ENCODE results near the gene DDX54. TPM values are rescaled to one million over a fixed set of nuclear protein-coding genes. Genes with fewer than 3 reads are reported as not detected.

DDX54 gene
- total RNA-seq, 1 experiment from 2014 or later: 101 TPM

GRCh38 chr12:113233967-113234366, 48.7 kb upstream of the DDX54 start:
- TF ChIP-seq POLR2AphosphoS5 (IDR thresholded peaks at IDR 0.05; ENCODE audit: low read depth, low read length): no peak
- TF ChIP-seq, protein P1, sequence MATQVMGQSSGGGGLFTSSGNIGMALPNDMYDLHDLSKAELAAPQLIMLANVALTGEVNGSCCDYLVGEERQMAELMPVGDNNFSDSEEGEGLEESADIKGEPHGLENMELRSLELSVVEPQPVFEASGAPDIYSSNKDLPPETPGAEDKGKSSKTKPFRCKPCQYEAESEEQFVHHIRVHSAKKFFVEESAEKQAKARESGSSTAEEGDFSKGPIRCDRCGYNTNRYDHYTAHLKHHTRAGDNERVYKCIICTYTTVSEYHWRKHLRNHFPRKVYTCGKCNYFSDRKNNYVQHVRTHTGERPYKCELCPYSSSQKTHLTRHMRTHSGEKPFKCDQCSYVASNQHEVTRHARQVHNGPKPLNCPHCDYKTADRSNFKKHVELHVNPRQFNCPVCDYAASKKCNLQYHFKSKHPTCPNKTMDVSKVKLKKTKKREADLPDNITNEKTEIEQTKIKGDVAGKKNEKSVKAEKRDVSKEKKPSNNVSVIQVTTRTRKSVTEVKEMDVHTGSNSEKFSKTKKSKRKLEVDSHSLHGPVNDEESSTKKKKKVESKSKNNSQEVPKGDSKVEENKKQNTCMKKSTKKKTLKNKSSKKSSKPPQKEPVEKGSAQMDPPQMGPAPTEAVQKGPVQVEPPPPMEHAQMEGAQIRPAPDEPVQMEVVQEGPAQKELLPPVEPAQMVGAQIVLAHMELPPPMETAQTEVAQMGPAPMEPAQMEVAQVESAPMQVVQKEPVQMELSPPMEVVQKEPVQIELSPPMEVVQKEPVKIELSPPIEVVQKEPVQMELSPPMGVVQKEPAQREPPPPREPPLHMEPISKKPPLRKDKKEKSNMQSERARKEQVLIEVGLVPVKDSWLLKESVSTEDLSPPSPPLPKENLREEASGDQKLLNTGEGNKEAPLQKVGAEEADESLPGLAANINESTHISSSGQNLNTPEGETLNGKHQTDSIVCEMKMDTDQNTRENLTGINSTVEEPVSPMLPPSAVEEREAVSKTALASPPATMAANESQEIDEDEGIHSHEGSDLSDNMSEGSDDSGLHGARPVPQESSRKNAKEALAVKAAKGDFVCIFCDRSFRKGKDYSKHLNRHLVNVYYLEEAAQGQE (IDR thresholded peaks at IDR 0.05; ENCODE audit: insufficient read depth in 1 of 2, low read depth in 2 of 2, low read length in 1 of 2): no peak
- no peak for TF ChIP-seq TCF7L2 (IDR thresholded peaks at IDR 0.05; ENCODE audit: low read depth, low read length)
- no peak for TF ChIP-seq CTCF (IDR thresholded peaks at IDR 0.05)
- TF ChIP-seq SIN3A (IDR thresholded peaks at IDR 0.05; ENCODE audit: borderline replicate concordance, insufficient read depth, low read depth, low read length): no peak

GRCh38 chr12:113232840-113233585, 47.7 kb upstream of the DDX54 start:
- CTCF ChIA-PET: interaction anchor here (0.5 kb wide), 1 partner anchor 8 kb away, joined by 5 read pairs; no protein-coding TSS in a partner anchor
- DNase-seq (ENCODE audit: low read depth, low spot score): no peak
- no peak overlapping the region for H3K4me3 ChIP-seq (ENCODE audit: low read depth in 2 of 2, low read length in 2 of 2)
- no peak for ATAC-seq
- no peaks in the 10 kb centered on the region; the same call in 1 of the 2 replicates for H3K36me3 ChIP-seq (ENCODE audit: control insufficient read depth, insufficient read depth, low read length)
- H3K4me1 ChIP-seq (ENCODE audit: control insufficient read depth, insufficient read depth, low read length): 0 out of 2 replicates have a peak, but pooled peaks cover 5% of the 10 kb centered on the region
- H3K27ac ChIP-seq (ENCODE audit: low read length): no peak overlapping the region
- in situ Hi-C loops (cut with HindIII; ENCODE audit: low pct_unique_long_range_greater_than_20kb, low sequenced_read_pairs): no loop called here
- POLR2A ChIA-PET: interaction anchor here (0.7 kb wide), 1 partner anchor 12 kb away, joined by 3 read pairs; the partner anchor contains the start of gene TPCN1
- no peaks in the 10 kb centered on the region for H3K27me3 ChIP-seq (ENCODE audit: control insufficient read depth, insufficient read depth, low read length)
- intact Hi-C loops (cut with micrococcal nuclease; ENCODE audit: unreplicated experiment): no loop called here
- TF ChIP-seq CTCF (IDR thresholded peaks at IDR 0.05): no peak
- no peak for TF ChIP-seq POLR2AphosphoS5 (IDR thresholded peaks at IDR 0.05; ENCODE audit: low read depth, low read length)
- TF ChIP-seq SIN3A (IDR thresholded peaks at IDR 0.05; ENCODE audit: borderline replicate concordance, insufficient read depth, low read depth, low read length): no peak
- no peak for TF ChIP-seq TCF7L2 (IDR thresholded peaks at IDR 0.05; ENCODE audit: low read depth, low read length)
- no TSS peak for BruUV-seq (replicated peaks)
- no peaks in the 10 kb centered on the region for H3K9me3 ChIP-seq (ENCODE audit: control insufficient read depth, insufficient read depth, low read depth, low read length)

More at GRCh38 chr12:113233967-113234366, 48.7 kb upstream of the DDX54 start:
- BruUV-seq (replicated peaks): no TSS peak
- DNase-seq (ENCODE audit: low read depth, low spot score): no peak
- Histone ChIP-seq H3K27ac (ENCODE audit: low read length) (peak overlapping the region; percentile 30), H3K9me3 (ENCODE audit: control insufficient read depth, insufficient read depth, low read depth, low read length) (no peaks in the 10 kb centered on the region), H3K4me1 (ENCODE audit: control insufficient read depth, insufficient read depth, low read length) (0 out of 2 replicates have a peak, but pooled peaks cover 5% of the 10 kb centered on the region), H3K36me3 (ENCODE audit: control insufficient read depth, insufficient read depth, low read length) (no peaks in the 10 kb centered on the region; the same call in 1 of the 2 replicates), H3K4me3 (ENCODE audit: low read depth in 2 of 2, low read length in 2 of 2) (no peak overlapping the region), H3K27me3 (ENCODE audit: control insufficient read depth, insufficient read depth, low read length) (no peaks in the 10 kb centered on the region)
- ATAC-seq: no peak
- in situ Hi-C loops (cut with HindIII; ENCODE audit: low pct_unique_long_range_greater_than_20kb, low sequenced_read_pairs) (no loop called here), intact Hi-C loops (cut with micrococcal nuclease; ENCODE audit: unreplicated experiment) (no loop called here)
- ChIA-PET POLR2A (interaction anchor here (0.6 to 0.7 kb wide), 2 partner anchors 13 to 647 kb away, joined by 3 read pairs; partner anchors contain the start of gene TPCN1), CTCF (no interaction called here)
